ENCODE data around the gene DUOX1. TPM values are rescaled to one million over a fixed set of nuclear protein-coding genes. Genes with fewer than 3 reads are reported as not detected.

Gene DUOX1
- total and polyA plus RNA-seq, 2 of the 13 experiments (the other 11 are each of a cell fraction or from before 2014, with no cell fraction given) = 0.03 TPM; not detected in 1

- TF ChIP-seq UBTF (CRISPR knock-in tag; IDR thresholded peaks at IDR 0.05) = peak; percentile 63; the same call in 1 of the 2 replicates
- peak; percentile 42; the same call in 1 of the 2 replicates for TF ChIP-seq GMEB1 (CRISPR knock-in tag; IDR thresholded peaks at IDR 0.05; ENCODE audit: borderline replicate concordance)
- TF ChIP-seq MTA1 (CRISPR knock-in tag; IDR thresholded peaks at IDR 0.05; ENCODE audit: borderline replicate concordance) = peak; percentile 57; the same call in 1 of the 2 replicates
- TF ChIP-seq TBL1XR1 (IDR thresholded peaks at IDR 0.05; ENCODE audit: borderline replicate concordance, low read length, partially characterized antibody) = peak; percentile 68
- peak; percentile 55 for TF ChIP-seq ARID5B (CRISPR knock-in tag; IDR thresholded peaks at IDR 0.05)
- no peak; the same call in 1 of the 2 replicates for TF ChIP-seq HCFC1 (IDR thresholded peaks at IDR 0.05; ENCODE audit: low read depth, low read length)
- no peak for TF ChIP-seq FOXA1 (IDR thresholded peaks at IDR 0.05)
- TF ChIP-seq FOXA1 (CRISPR knock-in tag; IDR thresholded peaks at IDR 0.05) = no peak
- no peak for TF ChIP-seq PHB2 (IDR thresholded peaks at IDR 0.05; ENCODE audit: partially characterized antibody)
- peak; percentile 79; the same call in 1 of the 2 replicates for TF ChIP-seq KLF11 (CRISPR knock-in tag; IDR thresholded peaks at IDR 0.05)
- TF ChIP-seq ZSCAN9 (CRISPR knock-in tag; IDR thresholded peaks at IDR 0.05; ENCODE audit: borderline replicate concordance) = 0 out of 2 replicates have a peak, but pooled peaks have one; percentile 48
- TF ChIP-seq MEF2D (CRISPR knock-in tag; IDR thresholded peaks at IDR 0.05) = peak; percentile 35
- TF ChIP-seq ZNF574 (CRISPR knock-in tag; IDR thresholded peaks at IDR 0.05) = peak; percentile 60
- TF ChIP-seq PHF20 (CRISPR knock-in tag; IDR thresholded peaks at IDR 0.05) = no peak
- peak; percentile 69 for TF ChIP-seq ATF1 (CRISPR knock-in tag; IDR thresholded peaks at IDR 0.05)
- peak; percentile 68 for TF ChIP-seq ZSCAN29 (CRISPR knock-in tag; conservative IDR thresholded peaks at IDR 0.05)
- no peak for TF ChIP-seq ZNF20 (CRISPR knock-in tag; IDR thresholded peaks at IDR 0.05)
These were observed 68.7 kb downstream of the DUOX1 start (continued) for GRCh38 chr15:45198337-45199135.
